A549 (cell line): ENCODE data around the gene FAM171A1. TPM values are rescaled to one million over a fixed set of nuclear protein-coding genes. Genes with fewer than 3 reads are reported as not detected.

Experiments used
- ATAC-seq, 2 experiments: fragments of 200-7000 bp in 1 of 2; fragments of >200 bp in 1 of 2; cut with Nextera tagmentation in 1 of 2; cut with Tn5 transposase in 1 of 2; 3 replicates each; pipeline versions ENCODE4 v1.8.0 to v1.9.1; 2018 to 2020; ENCODE audit warnings: mild to moderate bottlenecking in 1 of 2, moderate library complexity in 1 of 2
- CTCF ChIA-PET: fragments of 300-600 bp; sonication (Branson Sonifier 250); formaldehyde crosslinking; extraction: SDS; loops from one replicate; lab custom pipeline; 2021; ENCODE audit warnings: antibody characterized with exemption, inconsistent platforms; lab: Yijun Ruan, JAX
- POLR2A ChIA-PET: fragments of 350-600 bp; formaldehyde crosslinking; extraction: SDS; loops from one replicate; lab custom pipeline; 2021; ENCODE audit warnings: antibody characterized with exemption, inconsistent platforms; lab: Yijun Ruan, JAX
- DNase-seq, 2 experiments: peaks; one replicate each; pipeline versions ENCODE4 v3.0.0 to v3.0.0-alpha.2; 2011 to 2016; ENCODE audit warnings: low read depth in 1 of 2, low spot score in 1 of 2
- FAIRE-seq: peaks from 2 replicates; lab custom pipeline; 2011; peaks lifted over from hg19 to GRCh38; lab: Jason Lieb, UNC
- H3K27ac ChIP-seq, 2 experiments: fragments of >200 bp; sonication (Bioruptor Twin); formaldehyde crosslinking; 3 replicates each; pipeline ENCODE4 v1.5.1; 2016 to 2017
- H3K4me1 ChIP-seq: fragments of >200 bp; sonication (Bioruptor Twin); formaldehyde crosslinking; 3 replicates; pipeline ENCODE4 v1.6.1; 2016
- H3K4me2 ChIP-seq: fragments of >200 bp; sonication (Bioruptor Twin); formaldehyde crosslinking; 3 replicates; pipeline ENCODE4 v1.6.1; 2016
- H3K4me3 ChIP-seq: fragments of >200 bp; sonication (Bioruptor Twin); formaldehyde crosslinking; 3 replicates; pipeline ENCODE4 v1.5.1; 2016
- H3K9me3 ChIP-seq: fragments of >200 bp; sonication (Bioruptor Twin); formaldehyde crosslinking; 3 replicates; pipeline ENCODE4 v1.6.1; 2016
- ATOH8 ChIP-seq: fragments of 250-450 bp; sonication (Bioruptor Pico); IDR thresholded peaks from 2 replicates; pipeline ENCODE4 v1.5.0; 2020; ENCODE audit warnings: low read depth, mild to moderate bottlenecking, moderate library complexity
- E2F6 ChIP-seq: IDR thresholded peaks from 2 replicates; pipeline ENCODE4 v1.6.1; 2012; ENCODE audit warnings: low read depth, borderline replicate concordance
- EHF ChIP-seq: fragments of 250-450 bp; sonication (Bioruptor Pico); IDR thresholded peaks from 2 replicates; pipeline ENCODE4 v1.5.0; 2020; ENCODE audit warnings: mild to moderate bottlenecking
- EHMT2 ChIP-seq: fragments of 200-600 bp; sonication (generic); IDR thresholded peaks from 2 replicates; pipeline ENCODE4 v1.6.1; 2016; ENCODE audit warnings: antibody characterized with exemption, low read depth, mild to moderate bottlenecking, moderate library complexity
- ELK1 ChIP-seq: fragments of 150-350 bp; IDR thresholded peaks from 2 replicates; pipeline ENCODE4 v1.6.1; 2014; ENCODE audit warnings: low read depth, mild to moderate bottlenecking, low read length
- FOSL2 ChIP-seq, 2 experiments: fragments of 450-650 bp in 1 of 2; fragments of >200 bp in 1 of 2; sonication (Bioruptor Twin) in 1 of 2; formaldehyde crosslinking; IDR thresholded peaks; 2 replicates each; pipeline versions ENCODE4 v1.5.0 to v1.6.1; 2016 to 2020; ENCODE audit warnings: mild to moderate bottlenecking in 1 of 2, moderate library complexity in 1 of 2
- FOXS1 ChIP-seq: fragments of 250-450 bp; sonication (Bioruptor Pico); IDR thresholded peaks from 2 replicates; pipeline ENCODE4 v1.5.0; 2020; ENCODE audit warnings: mild to moderate bottlenecking, moderate library complexity
- HEYL ChIP-seq: fragments of 250-450 bp; sonication (Bioruptor Pico); IDR thresholded peaks from 2 replicates; pipeline ENCODE4 v1.8.0; 2021; ENCODE audit warnings: mild to moderate bottlenecking, moderate library complexity
- HOXA7 ChIP-seq: fragments of 250-450 bp; sonication (Bioruptor Pico); IDR thresholded peaks from 2 replicates; pipeline ENCODE4 v1.5.0; 2020; ENCODE audit warnings: mild to moderate bottlenecking, moderate library complexity
- MAFK ChIP-seq: fragments of 450-650 bp; IDR thresholded peaks from 2 replicates; pipeline ENCODE4 v1.6.1; 2014; ENCODE audit not compliant: partially characterized antibody
- NFE2L2 ChIP-seq: fragments of 150-350 bp; conservative IDR thresholded peaks from 2 replicates; pipeline ENCODE4 v1.6.1; 2014; ENCODE audit warnings: low read length
- NPAS2 ChIP-seq: fragments of 250-450 bp; sonication (Bioruptor Pico); IDR thresholded peaks from 2 replicates; pipeline ENCODE4 v1.8.0; 2022; ENCODE audit warnings: mild to moderate bottlenecking, moderate library complexity, borderline replicate concordance
- PBX3 ChIP-seq: IDR thresholded peaks from 2 replicates; pipeline ENCODE4 v1.6.1; 2012
- POLR2AphosphoS2 ChIP-seq: conservative IDR thresholded peaks from 2 replicates; pipeline ENCODE4 v1.6.1; 2012; ENCODE audit warnings: low read length, improper control_type of control experiment, inconsistent platforms
- RARB ChIP-seq: fragments of 250-450 bp; sonication (Bioruptor Pico); IDR thresholded peaks from 2 replicates; pipeline ENCODE4 v1.8.0; 2021; ENCODE audit warnings: mild to moderate bottlenecking, moderate library complexity
- SREBF2 ChIP-seq: fragments of 450-650 bp; IDR thresholded peaks from 2 replicates; pipeline ENCODE4 v1.6.1; 2014; ENCODE audit warnings: mild to moderate bottlenecking, moderate library complexity
- TP53 ChIP-seq: fragments of 250-450 bp; sonication (Bioruptor Pico); IDR thresholded peaks from 2 replicates; pipeline ENCODE4 v1.5.0; 2021; ENCODE audit warnings: mild to moderate bottlenecking, moderate library complexity
- USF2 ChIP-seq: fragments of 450-650 bp; IDR thresholded peaks from 2 replicates; pipeline ENCODE4 v1.6.1; 2014; ENCODE audit warnings: antibody characterized with exemption
- WGBS: methylation state at CpG from one replicate; pipeline ENCODE4 v1.1.6; 2017; ENCODE audit errors: missing lambda C conversion rate; 5-methylcytosine and 5-hydroxymethylcytosine counted together
- polyA plus RNA-seq, 4 experiments: library from polyadenylated mRNA; depleted of rRNA in 3 of 4; stranded (reverse); fragments of >200 nt; fragmentation: RNase III in 1 of 4; extraction: RNeasy Plus Mini Kit Qiagen cat#74134 plus additional on column Dnase treatment in 1 of 4; gene quantifications; 2 replicates in 3 of 4; 3 replicates in 1 of 4; pipeline ENCODE4 v1.2.3, GENCODE V29; 2011 to 2017

Gene FAM171A1
- polyA plus RNA-seq, 2 of the 4 experiments (the other 2 are of a cell fraction): 13.8 to 15.2 TPM

GRCh38 chr10:15214237-15214636, 156.9 kb downstream of the FAM171A1 start:
- Histone ChIP-seq H3K4me3 (no peak overlapping the region), H3K4me1 (peaks cover 2% of the 10 kb centered on the region; the same call in 1 of the 3 replicates), H3K27ac (no peak overlapping the region), H3K9me3 (no peaks in the 10 kb centered on the region), H3K4me2 (no peak overlapping the region)
- no peak for FAIRE-seq
- CTCF ChIA-PET: interaction anchor here (0.6 to 1.9 kb wide), 5 partner anchors 9 to 512 kb away, joined by 3 to 7 read pairs (median 4); no protein-coding TSS in a partner anchor
- no peak for DNase-seq
- TF ChIP-seq EHF (CRISPR knock-in tag) (no peak), NFE2L2 (no peak), RARB (CRISPR knock-in tag) (no peak), HOXA7 (CRISPR knock-in tag) (no peak), SREBF2 (no peak), NPAS2 (CRISPR knock-in tag) (no peak), E2F6 (no peak), TP53 (CRISPR knock-in tag) (no peak), EHMT2 (no peak), POLR2AphosphoS2 (no peak), USF2 (no peak), HEYL (no peak), ATOH8 (CRISPR knock-in tag) (no peak), MAFK (no peak)
- ATAC-seq: no peak
- POLR2A ChIA-PET: interaction anchor here (0.7 kb wide), 1 partner anchor 10 kb away, joined by 4 read pairs; no protein-coding TSS in a partner anchor
- WGBS: 88% methylated on average over 16 of the region's 17 CpGs

GRCh38 chr10:15213461-15213861, 157.6 kb downstream of the FAM171A1 start:
- H3K4me1 ChIP-seq: peaks cover 2% of the 10 kb centered on the region; the same call in 2 of the 3 replicates
- 90% methylated on average over 18 of the region's 18 CpGs for WGBS
- ATAC-seq (no peak), FAIRE-seq (no peak), DNase-seq (no peak)
- CTCF ChIA-PET: interaction anchor here (1.3 to 1.9 kb wide), 5 partner anchors 10 to 158 kb away, joined by 3 to 7 read pairs (median 4); partner anchors contain the start of gene FAM171A1
- H3K4me2 ChIP-seq: no peak overlapping the region
- TF ChIP-seq PBX3 (no peak), FOXS1 (CRISPR knock-in tag) (no peak), POLR2AphosphoS2 (no peak), ELK1 (no peak), FOSL2 (IDR thresholded peaks at IDR 0.05) (no peak), FOSL2 (CRISPR knock-in tag; IDR thresholded peaks at IDR 0.05) (no peak)
- H3K9me3 ChIP-seq: no peaks in the 10 kb centered on the region
- no peak overlapping the region for H3K4me3 ChIP-seq
- POLR2A ChIA-PET: no interaction called here
- no peak overlapping the region for H3K27ac ChIP-seq
